HL-60 (cell line): ENCODE data around the gene GNAL.

Experiments
- DNase-seq, 2 experiments: peaks; one replicate each; pipeline ENCODE4 v3.0.0-alpha.2; 2010 to 2020; ENCODE audit warnings: low read depth in 1 of 2, low spot score in 1 of 2
- H3K27ac ChIP-seq: fragments of 250-450 bp; sonication (Bioruptor Pico); replicated peaks from 2 replicates; pipeline ENCODE4 v1.5.1; 2020; ENCODE audit warnings: mild to moderate bottlenecking, moderate library complexity
- H3K27me3 ChIP-seq: fragments of 250-450 bp; sonication (Bioruptor Pico); 2 replicates; pipeline ENCODE4 v1.5.1; 2021; ENCODE audit warnings: mild to moderate bottlenecking, moderate library complexity; ENCODE audit not compliant: insufficient read depth, poor library complexity, severe bottlenecking
- H3K4me3 ChIP-seq: replicated peaks from 2 replicates; pipeline ENCODE4 v1.5.1; 2011; ENCODE audit warnings: mild to moderate bottlenecking, control low read depth, low read length; ENCODE audit not compliant: insufficient read depth
- GABPA ChIP-seq: IDR thresholded peaks from 2 replicates; pipeline ENCODE4 v1.6.1; 2012; ENCODE audit warnings: low read depth
- POLR2AphosphoS5 ChIP-seq: IDR thresholded peaks from 2 replicates; pipeline ENCODE4 v1.6.1; 2012; ENCODE audit warnings: low read depth
- SPI1 ChIP-seq: IDR thresholded peaks from 2 replicates; pipeline ENCODE4 v1.6.1; 2012; ENCODE audit warnings: low read depth, mild to moderate bottlenecking, borderline replicate concordance
- TF ChIP-seq, protein P1 (sequence below): IDR thresholded peaks from 2 replicates; pipeline ENCODE4 v1.6.1; 2012; ENCODE audit warnings: low read depth; ENCODE audit not compliant: insufficient replicate concordance
- TF ChIP-seq, protein P2 (sequence below): IDR thresholded peaks from one replicate; pipeline ENCODE4 v1.5.1; 2011; ENCODE audit warnings: low read length, control low read depth, inconsistent platforms; ENCODE audit not compliant: insufficient read depth

Gene GNAL

DNA sequence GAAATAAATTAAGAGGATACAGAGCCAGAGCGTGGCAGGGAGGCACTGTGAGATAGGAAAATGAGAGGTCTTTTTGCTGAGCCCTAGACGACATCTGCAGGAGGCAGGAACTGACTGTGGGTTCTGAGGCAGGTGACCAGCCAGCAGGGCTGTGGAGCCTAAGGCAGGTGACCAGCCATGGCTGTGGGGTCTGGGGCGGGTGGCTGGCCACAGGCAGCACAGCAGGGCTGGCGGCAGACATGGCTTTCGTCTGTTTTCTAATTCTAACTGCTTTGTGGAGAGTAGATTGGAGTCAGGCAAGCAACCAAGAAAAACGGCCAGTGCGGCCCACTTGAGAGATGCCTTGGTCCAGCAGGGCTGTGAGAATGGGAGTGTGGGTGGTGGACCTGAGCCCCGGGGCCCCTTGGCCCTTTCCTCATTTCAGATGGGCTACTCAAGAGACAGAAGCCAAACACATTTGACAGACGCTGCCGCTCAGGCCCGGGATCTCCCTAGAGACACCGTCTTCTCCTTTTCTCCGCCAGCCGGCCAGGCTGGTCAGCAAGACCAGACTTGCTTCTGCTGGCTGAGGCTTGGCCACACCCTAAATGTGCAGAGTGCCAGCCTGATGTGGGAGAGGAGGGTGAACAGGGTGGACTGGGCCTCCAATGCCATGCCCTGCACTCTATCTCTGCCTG lies 19.7 kb upstream of the GNAL start:
- TF ChIP-seq POLR2AphosphoS5 (no peak), SPI1 (no peak), GABPA (no peak)
- TF ChIP-seq, protein P1, sequence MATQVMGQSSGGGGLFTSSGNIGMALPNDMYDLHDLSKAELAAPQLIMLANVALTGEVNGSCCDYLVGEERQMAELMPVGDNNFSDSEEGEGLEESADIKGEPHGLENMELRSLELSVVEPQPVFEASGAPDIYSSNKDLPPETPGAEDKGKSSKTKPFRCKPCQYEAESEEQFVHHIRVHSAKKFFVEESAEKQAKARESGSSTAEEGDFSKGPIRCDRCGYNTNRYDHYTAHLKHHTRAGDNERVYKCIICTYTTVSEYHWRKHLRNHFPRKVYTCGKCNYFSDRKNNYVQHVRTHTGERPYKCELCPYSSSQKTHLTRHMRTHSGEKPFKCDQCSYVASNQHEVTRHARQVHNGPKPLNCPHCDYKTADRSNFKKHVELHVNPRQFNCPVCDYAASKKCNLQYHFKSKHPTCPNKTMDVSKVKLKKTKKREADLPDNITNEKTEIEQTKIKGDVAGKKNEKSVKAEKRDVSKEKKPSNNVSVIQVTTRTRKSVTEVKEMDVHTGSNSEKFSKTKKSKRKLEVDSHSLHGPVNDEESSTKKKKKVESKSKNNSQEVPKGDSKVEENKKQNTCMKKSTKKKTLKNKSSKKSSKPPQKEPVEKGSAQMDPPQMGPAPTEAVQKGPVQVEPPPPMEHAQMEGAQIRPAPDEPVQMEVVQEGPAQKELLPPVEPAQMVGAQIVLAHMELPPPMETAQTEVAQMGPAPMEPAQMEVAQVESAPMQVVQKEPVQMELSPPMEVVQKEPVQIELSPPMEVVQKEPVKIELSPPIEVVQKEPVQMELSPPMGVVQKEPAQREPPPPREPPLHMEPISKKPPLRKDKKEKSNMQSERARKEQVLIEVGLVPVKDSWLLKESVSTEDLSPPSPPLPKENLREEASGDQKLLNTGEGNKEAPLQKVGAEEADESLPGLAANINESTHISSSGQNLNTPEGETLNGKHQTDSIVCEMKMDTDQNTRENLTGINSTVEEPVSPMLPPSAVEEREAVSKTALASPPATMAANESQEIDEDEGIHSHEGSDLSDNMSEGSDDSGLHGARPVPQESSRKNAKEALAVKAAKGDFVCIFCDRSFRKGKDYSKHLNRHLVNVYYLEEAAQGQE, result no peak
- TF ChIP-seq, protein P2, sequence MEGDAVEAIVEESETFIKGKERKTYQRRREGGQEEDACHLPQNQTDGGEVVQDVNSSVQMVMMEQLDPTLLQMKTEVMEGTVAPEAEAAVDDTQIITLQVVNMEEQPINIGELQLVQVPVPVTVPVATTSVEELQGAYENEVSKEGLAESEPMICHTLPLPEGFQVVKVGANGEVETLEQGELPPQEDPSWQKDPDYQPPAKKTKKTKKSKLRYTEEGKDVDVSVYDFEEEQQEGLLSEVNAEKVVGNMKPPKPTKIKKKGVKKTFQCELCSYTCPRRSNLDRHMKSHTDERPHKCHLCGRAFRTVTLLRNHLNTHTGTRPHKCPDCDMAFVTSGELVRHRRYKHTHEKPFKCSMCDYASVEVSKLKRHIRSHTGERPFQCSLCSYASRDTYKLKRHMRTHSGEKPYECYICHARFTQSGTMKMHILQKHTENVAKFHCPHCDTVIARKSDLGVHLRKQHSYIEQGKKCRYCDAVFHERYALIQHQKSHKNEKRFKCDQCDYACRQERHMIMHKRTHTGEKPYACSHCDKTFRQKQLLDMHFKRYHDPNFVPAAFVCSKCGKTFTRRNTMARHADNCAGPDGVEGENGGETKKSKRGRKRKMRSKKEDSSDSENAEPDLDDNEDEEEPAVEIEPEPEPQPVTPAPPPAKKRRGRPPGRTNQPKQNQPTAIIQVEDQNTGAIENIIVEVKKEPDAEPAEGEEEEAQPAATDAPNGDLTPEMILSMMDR, result no peak
- H3K27ac ChIP-seq, result no peak overlapping the region
- H3K27me3 ChIP-seq, result peaks cover 35% of the 10 kb centered on the region
- no peak overlapping the region for H3K4me3 ChIP-seq
- no peak for DNase-seq

DNA sequence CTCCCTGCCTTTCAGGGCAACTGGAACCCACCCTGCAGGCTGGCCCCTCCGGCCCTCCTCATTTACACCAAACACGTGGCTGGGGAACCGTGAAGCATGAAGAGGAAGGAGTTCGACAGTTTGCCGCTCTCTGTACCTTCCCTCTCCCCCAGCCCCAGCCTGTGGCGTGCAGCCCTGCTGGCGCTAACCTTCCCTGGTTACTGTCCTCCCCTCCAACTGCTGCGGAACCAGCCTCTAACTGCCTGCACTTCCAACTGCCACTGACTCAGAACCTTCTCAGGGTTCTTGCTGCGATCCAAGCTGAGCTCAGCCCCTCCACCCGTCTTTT lies 19.2 kb upstream of the GNAL start:
- Histone ChIP-seq H3K27me3 (peaks cover 35% of the 10 kb centered on the region), H3K27ac (no peak overlapping the region), H3K4me3 (no peak overlapping the region)
- TF ChIP-seq GABPA (no peak), SPI1 (no peak), POLR2AphosphoS5 (no peak)
- TF ChIP-seq, protein P1, result no peak
- TF ChIP-seq, protein P2, result no peak
- DNase-seq, result no peak

DNA sequence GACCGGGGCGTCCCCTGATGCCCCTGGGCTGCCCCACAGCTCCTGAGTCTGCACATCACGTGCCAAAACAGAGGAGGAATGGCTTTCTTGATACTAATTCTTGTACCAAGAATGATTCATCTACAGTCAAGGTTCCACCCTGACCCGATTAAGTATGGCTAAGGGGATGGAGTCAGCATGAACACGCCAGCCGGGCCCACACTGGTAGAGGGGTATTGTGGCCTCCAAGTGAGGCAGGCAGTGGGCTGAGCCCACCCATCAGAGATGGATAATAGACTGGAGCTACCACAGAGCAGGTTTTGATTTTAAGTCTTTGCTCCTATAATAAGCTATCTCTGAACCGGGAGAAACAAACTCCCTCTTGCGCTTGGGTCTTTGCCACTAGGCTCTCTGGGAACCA lies 17.9 kb upstream of the GNAL start:
- no peak overlapping the region for H3K27ac ChIP-seq
- peaks cover 26% of the 10 kb centered on the region for H3K27me3 ChIP-seq
- DNase-seq, result no peak
- TF ChIP-seq, protein P2, result no peak
- TF ChIP-seq GABPA, result no peak
- TF ChIP-seq POLR2AphosphoS5, result no peak
- no peak overlapping the region for H3K4me3 ChIP-seq

DNA sequence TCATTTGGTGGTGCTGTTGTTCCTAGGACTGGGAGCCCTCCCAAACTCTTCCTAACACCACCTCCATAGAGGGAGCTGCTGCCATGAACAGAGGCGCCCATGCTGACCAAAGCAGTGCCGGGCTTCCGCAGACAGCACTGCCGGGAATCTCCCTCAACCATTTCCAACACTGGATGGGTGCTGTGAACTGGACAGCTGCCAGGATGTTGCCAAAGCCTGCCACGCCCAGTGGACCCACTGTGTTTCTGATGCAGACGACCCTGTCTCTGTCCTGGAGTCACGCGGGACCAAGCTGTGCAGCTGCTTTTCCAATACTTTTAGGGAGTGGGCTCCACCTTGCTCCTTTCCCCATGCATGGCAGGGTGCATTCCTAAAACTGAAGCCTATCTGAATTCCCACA lies 16.9 kb upstream of the GNAL start:
- H3K27me3 ChIP-seq, result peaks cover 22% of the 10 kb centered on the region
- no peak overlapping the region for H3K27ac ChIP-seq
- TF ChIP-seq POLR2AphosphoS5, result no peak
- no peak for TF ChIP-seq SPI1
- TF ChIP-seq, protein P2, result no peak
- no peak for DNase-seq
- H3K4me3 ChIP-seq, result no peak overlapping the region
